ENCODE measurements around the gene GNB1.
A peak's percentile ranks its signal among the peaks of the same experiment; 100 is the strongest.

DNA sequence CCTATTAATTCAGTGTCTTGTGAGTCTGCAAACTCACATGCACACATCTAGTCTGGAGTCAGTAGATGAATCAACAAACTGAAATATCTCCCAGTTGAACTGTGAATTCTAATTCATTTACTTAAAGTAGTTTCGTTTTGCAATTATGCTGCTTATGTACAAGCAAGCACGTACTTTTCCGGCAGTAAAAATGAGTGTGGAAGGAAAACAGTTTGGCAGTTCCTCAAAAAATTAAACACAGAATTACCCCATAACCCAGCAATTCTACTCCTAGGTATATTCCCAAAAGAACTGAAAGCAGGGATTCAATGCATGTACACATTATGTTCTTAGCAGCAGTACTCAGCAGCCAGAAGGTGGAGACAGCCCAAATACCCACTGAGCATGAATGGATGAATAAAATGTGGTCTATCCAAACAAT lies 49.3 kb downstream of the GNB1 start:
- TF ChIP-seq, protein P1, sequence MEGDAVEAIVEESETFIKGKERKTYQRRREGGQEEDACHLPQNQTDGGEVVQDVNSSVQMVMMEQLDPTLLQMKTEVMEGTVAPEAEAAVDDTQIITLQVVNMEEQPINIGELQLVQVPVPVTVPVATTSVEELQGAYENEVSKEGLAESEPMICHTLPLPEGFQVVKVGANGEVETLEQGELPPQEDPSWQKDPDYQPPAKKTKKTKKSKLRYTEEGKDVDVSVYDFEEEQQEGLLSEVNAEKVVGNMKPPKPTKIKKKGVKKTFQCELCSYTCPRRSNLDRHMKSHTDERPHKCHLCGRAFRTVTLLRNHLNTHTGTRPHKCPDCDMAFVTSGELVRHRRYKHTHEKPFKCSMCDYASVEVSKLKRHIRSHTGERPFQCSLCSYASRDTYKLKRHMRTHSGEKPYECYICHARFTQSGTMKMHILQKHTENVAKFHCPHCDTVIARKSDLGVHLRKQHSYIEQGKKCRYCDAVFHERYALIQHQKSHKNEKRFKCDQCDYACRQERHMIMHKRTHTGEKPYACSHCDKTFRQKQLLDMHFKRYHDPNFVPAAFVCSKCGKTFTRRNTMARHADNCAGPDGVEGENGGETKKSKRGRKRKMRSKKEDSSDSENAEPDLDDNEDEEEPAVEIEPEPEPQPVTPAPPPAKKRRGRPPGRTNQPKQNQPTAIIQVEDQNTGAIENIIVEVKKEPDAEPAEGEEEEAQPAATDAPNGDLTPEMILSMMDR (IDR thresholded peaks at IDR 0.05 in 2 of 3, conservative IDR thresholded peaks at IDR 0.05 in 1 of 3; ENCODE audit: control insufficient read depth in 2 of 3, extremely low read depth in 1 of 3, insufficient read depth in 1 of 3, low read depth in 3 of 3, low read length in 3 of 3): peak in 1 of 3 experiments; percentile 12; a peak in 1 of 6 replicates
- no peak for TF ChIP-seq ZBED1 (IDR thresholded peaks at IDR 0.05; ENCODE audit: borderline replicate concordance)
- no peak for TF ChIP-seq POLR2AphosphoS5 (IDR thresholded peaks at IDR 0.05; ENCODE audit: low read length)
- no peak for TF ChIP-seq MEF2A (IDR thresholded peaks at IDR 0.05; ENCODE audit: insufficient read depth, low read depth, low read length)
- TF ChIP-seq CREM (IDR thresholded peaks at IDR 0.05; ENCODE audit: low read depth): no peak
- no peak for TF ChIP-seq HDAC6 (IDR thresholded peaks at IDR 0.05; ENCODE audit: unreplicated experiment)
- no peak for TF ChIP-seq NFXL1 (IDR thresholded peaks at IDR 0.05; ENCODE audit: borderline replicate concordance)
- TF ChIP-seq, protein P2, sequence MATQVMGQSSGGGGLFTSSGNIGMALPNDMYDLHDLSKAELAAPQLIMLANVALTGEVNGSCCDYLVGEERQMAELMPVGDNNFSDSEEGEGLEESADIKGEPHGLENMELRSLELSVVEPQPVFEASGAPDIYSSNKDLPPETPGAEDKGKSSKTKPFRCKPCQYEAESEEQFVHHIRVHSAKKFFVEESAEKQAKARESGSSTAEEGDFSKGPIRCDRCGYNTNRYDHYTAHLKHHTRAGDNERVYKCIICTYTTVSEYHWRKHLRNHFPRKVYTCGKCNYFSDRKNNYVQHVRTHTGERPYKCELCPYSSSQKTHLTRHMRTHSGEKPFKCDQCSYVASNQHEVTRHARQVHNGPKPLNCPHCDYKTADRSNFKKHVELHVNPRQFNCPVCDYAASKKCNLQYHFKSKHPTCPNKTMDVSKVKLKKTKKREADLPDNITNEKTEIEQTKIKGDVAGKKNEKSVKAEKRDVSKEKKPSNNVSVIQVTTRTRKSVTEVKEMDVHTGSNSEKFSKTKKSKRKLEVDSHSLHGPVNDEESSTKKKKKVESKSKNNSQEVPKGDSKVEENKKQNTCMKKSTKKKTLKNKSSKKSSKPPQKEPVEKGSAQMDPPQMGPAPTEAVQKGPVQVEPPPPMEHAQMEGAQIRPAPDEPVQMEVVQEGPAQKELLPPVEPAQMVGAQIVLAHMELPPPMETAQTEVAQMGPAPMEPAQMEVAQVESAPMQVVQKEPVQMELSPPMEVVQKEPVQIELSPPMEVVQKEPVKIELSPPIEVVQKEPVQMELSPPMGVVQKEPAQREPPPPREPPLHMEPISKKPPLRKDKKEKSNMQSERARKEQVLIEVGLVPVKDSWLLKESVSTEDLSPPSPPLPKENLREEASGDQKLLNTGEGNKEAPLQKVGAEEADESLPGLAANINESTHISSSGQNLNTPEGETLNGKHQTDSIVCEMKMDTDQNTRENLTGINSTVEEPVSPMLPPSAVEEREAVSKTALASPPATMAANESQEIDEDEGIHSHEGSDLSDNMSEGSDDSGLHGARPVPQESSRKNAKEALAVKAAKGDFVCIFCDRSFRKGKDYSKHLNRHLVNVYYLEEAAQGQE (IDR thresholded peaks at IDR 0.05; ENCODE audit: low read depth, low read length): no peak
- TF ChIP-seq EP300 (IDR thresholded peaks at IDR 0.05; ENCODE audit: borderline replicate concordance in 1 of 2, control insufficient read depth in 1 of 2, low read depth in 2 of 2, low read length in 2 of 2): no peak

Data from GM12878 (cell line).